GM08714 (cell line): ENCODE measurements around the gene MOB2.

Source experiments
- H3K4me3 ChIP-seq: fragments of 200-500 bp; sonication (Bioruptor generic); 2 replicates; pipeline ENCODE4 v1.5.1; 2014; ENCODE audit warnings: mild to moderate bottlenecking, low read length, inconsistent platforms
- ZNF274 ChIP-seq: IDR thresholded peaks from 2 replicates; pipeline ENCODE4 v1.6.1; 2012; ENCODE audit warnings: mild to moderate bottlenecking, low read depth, low read length

MOB2 gene

GRCh38 chr11:1501421-1502167 lies 15.0 kb upstream of the MOB2 start:
- H3K4me3 ChIP-seq = no peak overlapping the region
- no peak for TF ChIP-seq ZNF274

- TF ChIP-seq ZNF274 = no peak
- no peak overlapping the region for H3K4me3 ChIP-seq
Observed at GRCh38 chr11:1500466-1501420, 14.2 kb upstream of the MOB2 start.

- H3K4me3 ChIP-seq = no peak overlapping the region
- no peak for TF ChIP-seq ZNF274
Observed at GRCh38 chr11:1499899-1500298, 13.3 kb upstream of the MOB2 start.

- no peak for TF ChIP-seq ZNF274
- H3K4me3 ChIP-seq = no peak overlapping the region
Observed at GRCh38 chr11:1499261-1499890, 12.8 kb upstream of the MOB2 start.

GRCh38 chr11:1498262-1498661 lies 11.7 kb upstream of the MOB2 start:
- no peak overlapping the region for H3K4me3 ChIP-seq
- TF ChIP-seq ZNF274 = no peak

- H3K4me3 ChIP-seq = no peak overlapping the region
- TF ChIP-seq ZNF274 = no peak
Observed at GRCh38 chr11:1497600-1497999, 11.0 kb upstream of the MOB2 start.

- no peak overlapping the region for H3K4me3 ChIP-seq
- TF ChIP-seq ZNF274 = no peak
Observed at GRCh38 chr11:1496761-1497095, 10.1 kb upstream of the MOB2 start.

- no peak overlapping the region for H3K4me3 ChIP-seq
- TF ChIP-seq ZNF274 = no peak
Observed at GRCh38 chr11:1496091-1496760, 9.6 kb upstream of the MOB2 start.

- H3K4me3 ChIP-seq = no peak overlapping the region
- TF ChIP-seq ZNF274 = no peak
Observed at GRCh38 chr11:1494650-1495049, 8.1 kb upstream of the MOB2 start.

- no peak overlapping the region for H3K4me3 ChIP-seq
- TF ChIP-seq ZNF274 = no peak
Observed at GRCh38 chr11:1493650-1494244, 7.2 kb upstream of the MOB2 start.

GRCh38 chr11:1491379-1491778 lies 4.8 kb upstream of the MOB2 start:
- TF ChIP-seq ZNF274 = no peak
- H3K4me3 ChIP-seq = no peak overlapping the region

- TF ChIP-seq ZNF274 = no peak
- no peak overlapping the region for H3K4me3 ChIP-seq
Observed at GRCh38 chr11:1490651-1491050, 4.1 kb upstream of the MOB2 start.

GRCh38 chr11:1488575-1489180 lies 2.1 kb upstream of the MOB2 start:
- no peak overlapping the region for H3K4me3 ChIP-seq
- TF ChIP-seq ZNF274 = no peak
